Measurements from ENCODE around the gene DEUP1. TPM values are rescaled to one million over a fixed set of nuclear protein-coding genes. Genes with fewer than 3 reads are reported as not detected.

The DEUP1 gene
- polyA plus RNA-seq, 3 donors: not detected

GRCh38 chr11:93322207-93322606 is 8.3 kb upstream of the DEUP1 start:
- 100% methylated on average over 1 of the region's 2 CpGs for WGBS (ENCODE audit: insufficient coverage)

GRCh38 chr11:93323747-93324146 is 6.8 kb upstream of the DEUP1 start:
- Histone ChIP-seq H3K36me3 (replicated peaks in 1 of 2; ENCODE audit: control insufficient read depth in 1 of 2, insufficient read depth in 2 of 2, low read length in 2 of 2) (no peaks in the 10 kb centered on the region), H3K79me2 (ENCODE audit: insufficient read depth, low read length) (no peaks in the 10 kb centered on the region), H3K27ac (ENCODE audit: low read depth in 1 of 2, low read length in 2 of 2) (no peak overlapping the region), H2AFZ (ENCODE audit: insufficient read depth, low read depth, low read length, poor library complexity, severe bottlenecking) (no peak overlapping the region), H4K20me1 (ENCODE audit: insufficient read depth, low read length) (no peaks in the 10 kb centered on the region), H3K4me1 (ENCODE audit: control insufficient read depth in 1 of 2, insufficient read depth in 2 of 2, low read length in 2 of 2) (no peaks in the 10 kb centered on the region), H3K4me2 (replicated peaks; ENCODE audit: extremely low read depth, low read length, poor library complexity, severe bottlenecking) (no peak overlapping the region), H3K27me3 (ENCODE audit: control insufficient read depth in 2 of 2, insufficient read depth in 2 of 2, low read length in 2 of 2) (peaks cover 0 to 5% of the 10 kb centered on the region in 2 donors), H3K9ac (ENCODE audit: insufficient read depth, low read length, poor library complexity, severe bottlenecking) (no peak overlapping the region), H3K9me3 (replicated peaks in 1 of 2; ENCODE audit: control insufficient read depth in 1 of 2, insufficient read depth in 1 of 2, low read length in 2 of 2) (no peaks in the 10 kb centered on the region), H3K4me3 (replicated peaks in 1 of 3; ENCODE audit: low read depth in 2 of 3, low read length in 3 of 3) (no peak overlapping the region)
- Mint-ChIP-seq H3K9me3 (peaks cover 0 to 6% (median 3%) of the 10 kb centered on the region in 7 donors), H3K27me3 (ENCODE audit: low read depth in 3 of 3) (peaks cover 2 to 11% (median 5%) of the 10 kb centered on the region in 3 donors), H3K36me3 (no peaks in the 10 kb centered on the region), H3K4me1 (no peaks in the 10 kb centered on the region), H3K4me3 (no peak overlapping the region), H3K27ac (no peak overlapping the region)
- no peak for DNase-seq
- no CpG with 5 or more reads among the region's 1 CpG for WGBS (ENCODE audit: insufficient coverage)
- intact Hi-C loops (cut with micrococcal nuclease): no loop called here
- TF ChIP-seq CTCF (IDR thresholded peaks at IDR 0.05): no peak

More at GRCh38 chr11:93322207-93322606, 8.3 kb upstream of the DEUP1 start:
- H3K4me2 ChIP-seq (replicated peaks; ENCODE audit: extremely low read depth, low read length, poor library complexity, severe bottlenecking): no peak overlapping the region
- no peaks in the 10 kb centered on the region for H3K36me3 ChIP-seq (replicated peaks in 1 of 2; ENCODE audit: control insufficient read depth in 1 of 2, insufficient read depth in 2 of 2, low read length in 2 of 2)
- Mint-ChIP-seq H3K4me1 (no peaks in the 10 kb centered on the region), H3K36me3 (no peaks in the 10 kb centered on the region), H3K27ac (no peak overlapping the region), H3K27me3 (ENCODE audit: low read depth in 3 of 3) (peaks cover 0 to 4% (median 0%) of the 10 kb centered on the region in 3 donors), H3K4me3 (no peak overlapping the region), H3K9me3 (peaks cover 0 to 10% (median 7%) of the 10 kb centered on the region in 7 donors)
- no peak for DNase-seq
- H3K9me3 ChIP-seq (replicated peaks in 1 of 2; ENCODE audit: control insufficient read depth in 1 of 2, insufficient read depth in 1 of 2, low read length in 2 of 2): peaks cover 4 to 5% of the 10 kb centered on the region in 2 donors
- H3K79me2 ChIP-seq (ENCODE audit: insufficient read depth, low read length): no peaks in the 10 kb centered on the region
- H4K20me1 ChIP-seq (ENCODE audit: insufficient read depth, low read length): no peaks in the 10 kb centered on the region
- H2AFZ ChIP-seq (ENCODE audit: insufficient read depth, low read depth, low read length, poor library complexity, severe bottlenecking): no peak overlapping the region
- no peak overlapping the region for H3K4me3 ChIP-seq (replicated peaks in 1 of 3; ENCODE audit: low read depth in 2 of 3, low read length in 3 of 3)
- no peaks in the 10 kb centered on the region for H3K4me1 ChIP-seq (ENCODE audit: control insufficient read depth in 1 of 2, insufficient read depth in 2 of 2, low read length in 2 of 2)
- H3K27me3 ChIP-seq (ENCODE audit: control insufficient read depth in 2 of 2, insufficient read depth in 2 of 2, low read length in 2 of 2): no peaks in the 10 kb centered on the region
- no peak overlapping the region for H3K9ac ChIP-seq (ENCODE audit: insufficient read depth, low read length, poor library complexity, severe bottlenecking)
- intact Hi-C loops (cut with micrococcal nuclease): no loop called here
- H3K27ac ChIP-seq (ENCODE audit: low read depth in 1 of 2, low read length in 2 of 2): no peak overlapping the region
- TF ChIP-seq CTCF (IDR thresholded peaks at IDR 0.05): no peak
